Measurements from ENCODE around the gene TP53I13.

DNA sequence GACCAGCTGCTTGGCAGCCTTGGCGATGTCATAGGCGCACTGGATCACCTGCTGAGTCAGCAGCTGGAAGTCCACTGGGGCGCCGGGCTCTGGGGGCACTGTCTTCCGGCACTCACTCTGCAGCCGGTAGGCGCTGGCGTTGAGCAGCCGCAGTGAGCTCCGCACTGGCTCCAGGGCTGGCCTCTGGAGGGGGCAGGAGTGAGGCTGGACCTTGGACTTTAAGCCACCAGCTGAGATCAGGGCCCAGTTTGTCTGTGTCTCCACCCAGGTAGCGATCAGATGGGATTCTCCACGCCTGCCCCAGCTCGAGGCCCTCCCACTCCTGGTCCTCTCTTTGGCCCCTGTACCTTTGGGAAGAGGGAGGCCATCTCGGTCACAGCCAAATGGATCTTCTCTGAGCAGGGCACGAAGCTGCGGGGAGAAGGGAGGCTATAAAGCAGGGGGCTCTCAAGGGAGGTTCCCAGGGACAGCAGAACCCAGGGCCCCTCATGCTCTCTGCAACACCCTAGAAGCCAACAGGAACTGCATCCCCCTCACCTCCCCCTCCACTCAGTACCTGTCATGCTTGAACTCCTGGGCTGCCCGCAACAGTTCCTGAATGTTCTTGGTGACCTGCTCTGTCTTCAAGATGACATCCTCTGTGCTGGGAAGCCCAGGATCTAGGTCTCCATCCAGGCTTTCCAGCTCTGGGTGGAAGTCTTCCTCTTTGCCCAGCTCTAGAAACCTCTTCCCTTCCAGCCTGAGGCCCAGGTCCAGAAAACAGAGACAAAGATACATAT is 6.4 kb downstream of the TP53I13 start:
- TF ChIP-seq, protein P1, sequence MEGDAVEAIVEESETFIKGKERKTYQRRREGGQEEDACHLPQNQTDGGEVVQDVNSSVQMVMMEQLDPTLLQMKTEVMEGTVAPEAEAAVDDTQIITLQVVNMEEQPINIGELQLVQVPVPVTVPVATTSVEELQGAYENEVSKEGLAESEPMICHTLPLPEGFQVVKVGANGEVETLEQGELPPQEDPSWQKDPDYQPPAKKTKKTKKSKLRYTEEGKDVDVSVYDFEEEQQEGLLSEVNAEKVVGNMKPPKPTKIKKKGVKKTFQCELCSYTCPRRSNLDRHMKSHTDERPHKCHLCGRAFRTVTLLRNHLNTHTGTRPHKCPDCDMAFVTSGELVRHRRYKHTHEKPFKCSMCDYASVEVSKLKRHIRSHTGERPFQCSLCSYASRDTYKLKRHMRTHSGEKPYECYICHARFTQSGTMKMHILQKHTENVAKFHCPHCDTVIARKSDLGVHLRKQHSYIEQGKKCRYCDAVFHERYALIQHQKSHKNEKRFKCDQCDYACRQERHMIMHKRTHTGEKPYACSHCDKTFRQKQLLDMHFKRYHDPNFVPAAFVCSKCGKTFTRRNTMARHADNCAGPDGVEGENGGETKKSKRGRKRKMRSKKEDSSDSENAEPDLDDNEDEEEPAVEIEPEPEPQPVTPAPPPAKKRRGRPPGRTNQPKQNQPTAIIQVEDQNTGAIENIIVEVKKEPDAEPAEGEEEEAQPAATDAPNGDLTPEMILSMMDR (conservative IDR thresholded peaks at IDR 0.05 in 1 of 2, IDR thresholded peaks at IDR 0.05 in 1 of 2; ENCODE audit: low read depth in 1 of 2, low read length in 2 of 2), result no peak
- no peak for TF ChIP-seq EZH2 (IDR thresholded peaks at IDR 0.05; ENCODE audit: low read length, missing control alignments)

All from fibroblast of lung (primary cell).